Measurements from ENCODE around the gene AKAP17A. TPM values are rescaled to one million over a fixed set of nuclear protein-coding genes. Genes with fewer than 3 reads are reported as not detected.
A peak's percentile ranks its signal among the peaks of the same experiment; 100 is the strongest.

AKAP17A gene
- polyA plus RNA-seq, 3 donors from 2014 or later, result 13.3 to 50.1 (median 15.4) TPM

DNA sequence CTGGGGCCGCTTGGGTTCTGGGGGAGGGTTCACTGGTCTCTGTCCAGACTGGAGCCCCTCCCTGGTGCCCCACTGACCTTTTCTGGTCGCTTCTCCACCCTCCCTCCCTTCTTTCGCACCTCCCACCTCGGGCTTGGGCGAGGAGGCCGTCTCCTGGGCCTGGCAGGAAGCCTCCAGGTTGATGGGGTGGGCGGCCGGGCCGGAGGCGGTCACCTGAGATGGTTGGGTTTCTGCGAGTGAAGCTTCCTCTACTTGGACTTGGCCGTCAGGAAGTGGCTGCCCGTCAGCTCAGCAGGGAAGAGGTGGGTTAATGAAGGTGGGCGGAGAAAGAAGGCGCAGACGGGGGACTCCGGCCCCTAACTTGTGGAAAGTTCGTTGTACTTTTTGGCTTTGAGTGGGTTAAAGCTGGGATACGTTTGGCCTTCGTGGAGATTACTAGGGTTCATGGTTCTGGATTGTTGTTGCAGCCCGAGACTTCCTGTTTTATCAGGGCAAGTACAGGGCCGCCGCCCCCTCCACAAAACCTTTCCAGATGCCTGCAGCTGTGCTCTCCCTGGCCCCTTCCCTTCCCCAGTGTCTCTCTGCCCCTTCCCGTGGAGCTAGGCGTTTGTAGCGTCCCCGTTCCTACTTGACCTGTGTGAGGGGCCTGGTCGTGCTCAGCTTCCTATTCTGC is 1.2 kb downstream of the AKAP17A start:
- peaks cover 10 to 35% (median 10%) of the 10 kb centered on the region in 3 donors for H3K27me3 Mint-ChIP-seq (ENCODE audit: low read depth in 3 of 3)
- peaks cover 37 to 40% of the 10 kb centered on the region in 2 donors for H3K4me1 Mint-ChIP-seq
- H3K4me3 Mint-ChIP-seq, result peak overlapping the region; percentile 88 to 93 (median 91)
- no peaks in the 10 kb centered on the region for H3K9me3 Mint-ChIP-seq
- peak overlapping the region; percentile 89 to 97 (median 94) for H3K27ac Mint-ChIP-seq
- DNase-seq, result peak; percentile 42 to 56 (median 50)
- peaks cover 0 to 25% (median 6%) of the 10 kb centered on the region in 3 donors for H3K36me3 Mint-ChIP-seq

GRCh38 chrX:1593286-1594271 is 2.2 kb downstream of the AKAP17A start:
- DNase-seq, result no peak
- peaks cover 10 to 39% (median 10%) of the 10 kb centered on the region in 3 donors for H3K27me3 Mint-ChIP-seq (ENCODE audit: low read depth in 3 of 3)
- H3K9me3 Mint-ChIP-seq, result no peaks in the 10 kb centered on the region
- H3K27ac Mint-ChIP-seq, result peak overlapping the region; percentile 89 to 97 (median 94)
- H3K36me3 Mint-ChIP-seq, result peaks cover 0 to 31% (median 6%) of the 10 kb centered on the region in 3 donors
- peak overlapping the region; percentile 88 to 93 (median 91) for H3K4me3 Mint-ChIP-seq
- peaks cover 42 to 44% of the 10 kb centered on the region in 2 donors for H3K4me1 Mint-ChIP-seq

- H3K27ac Mint-ChIP-seq, result peak overlapping the region in 2 of 6 donors; percentile 31 to 53
- H3K4me1 Mint-ChIP-seq, result peaks cover 41 to 42% of the 10 kb centered on the region in 2 donors
- peak overlapping the region in 1 of 5 donors; percentile 49 for H3K4me3 Mint-ChIP-seq
- H3K9me3 Mint-ChIP-seq, result no peaks in the 10 kb centered on the region
- H3K36me3 Mint-ChIP-seq, result peaks cover 4 to 36% (median 6%) of the 10 kb centered on the region in 3 donors
- peaks cover 10 to 39% (median 12%) of the 10 kb centered on the region in 3 donors for H3K27me3 Mint-ChIP-seq (ENCODE audit: low read depth in 3 of 3)
- no peak for DNase-seq
These were observed 4.3 kb downstream of the AKAP17A start for GRCh38 chrX:1595711-1596060.

DNA sequence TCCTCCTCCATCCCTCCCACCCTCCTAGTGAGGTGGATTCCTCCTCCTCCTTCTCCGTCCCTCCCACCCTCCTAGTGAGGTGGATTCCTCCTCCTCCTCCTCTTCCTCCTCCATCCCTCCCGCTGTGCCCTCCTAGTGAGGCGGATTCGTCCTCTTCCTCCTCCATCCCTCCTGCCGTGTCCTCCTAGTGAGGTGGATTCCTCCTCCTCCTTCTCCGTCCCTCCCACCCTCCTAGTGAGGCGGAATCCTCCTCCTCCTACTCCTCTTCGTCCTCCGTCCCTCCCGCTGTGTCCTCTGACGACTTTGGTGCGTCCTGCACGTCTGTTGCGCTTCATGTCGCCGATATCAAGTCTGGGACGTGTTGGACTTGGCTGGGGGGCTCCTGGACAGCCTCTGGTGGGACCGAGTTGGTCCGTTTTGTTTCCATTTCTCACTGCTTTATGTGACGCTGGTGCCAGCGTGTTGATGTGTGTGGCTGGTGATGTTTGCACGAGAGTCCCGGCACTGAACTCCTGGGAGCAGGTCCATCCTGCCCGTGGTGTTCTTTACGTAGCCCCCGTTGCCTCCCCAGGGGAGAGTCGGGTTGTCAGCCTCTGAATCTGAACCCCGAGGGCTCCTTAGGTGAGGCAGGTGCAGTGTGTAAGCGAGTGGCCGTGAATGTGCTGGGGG is 5.4 kb downstream of the AKAP17A start:
- Mint-ChIP-seq H3K27ac (peak overlapping the region in 1 of 6 donors; percentile 5), H3K36me3 (peaks cover 8 to 40% (median 9%) of the 10 kb centered on the region in 3 donors), H3K9me3 (no peaks in the 10 kb centered on the region), H3K4me3 (no peak overlapping the region), H3K27me3 (ENCODE audit: low read depth in 3 of 3) (peaks cover 8 to 39% (median 11%) of the 10 kb centered on the region in 3 donors), H3K4me1 (peaks cover 39 to 41% of the 10 kb centered on the region in 2 donors)
- no peak for DNase-seq

GRCh38 chrX:1597345-1598020 is 6.1 kb downstream of the AKAP17A start:
- no peak overlapping the region for H3K4me3 Mint-ChIP-seq

DNA sequence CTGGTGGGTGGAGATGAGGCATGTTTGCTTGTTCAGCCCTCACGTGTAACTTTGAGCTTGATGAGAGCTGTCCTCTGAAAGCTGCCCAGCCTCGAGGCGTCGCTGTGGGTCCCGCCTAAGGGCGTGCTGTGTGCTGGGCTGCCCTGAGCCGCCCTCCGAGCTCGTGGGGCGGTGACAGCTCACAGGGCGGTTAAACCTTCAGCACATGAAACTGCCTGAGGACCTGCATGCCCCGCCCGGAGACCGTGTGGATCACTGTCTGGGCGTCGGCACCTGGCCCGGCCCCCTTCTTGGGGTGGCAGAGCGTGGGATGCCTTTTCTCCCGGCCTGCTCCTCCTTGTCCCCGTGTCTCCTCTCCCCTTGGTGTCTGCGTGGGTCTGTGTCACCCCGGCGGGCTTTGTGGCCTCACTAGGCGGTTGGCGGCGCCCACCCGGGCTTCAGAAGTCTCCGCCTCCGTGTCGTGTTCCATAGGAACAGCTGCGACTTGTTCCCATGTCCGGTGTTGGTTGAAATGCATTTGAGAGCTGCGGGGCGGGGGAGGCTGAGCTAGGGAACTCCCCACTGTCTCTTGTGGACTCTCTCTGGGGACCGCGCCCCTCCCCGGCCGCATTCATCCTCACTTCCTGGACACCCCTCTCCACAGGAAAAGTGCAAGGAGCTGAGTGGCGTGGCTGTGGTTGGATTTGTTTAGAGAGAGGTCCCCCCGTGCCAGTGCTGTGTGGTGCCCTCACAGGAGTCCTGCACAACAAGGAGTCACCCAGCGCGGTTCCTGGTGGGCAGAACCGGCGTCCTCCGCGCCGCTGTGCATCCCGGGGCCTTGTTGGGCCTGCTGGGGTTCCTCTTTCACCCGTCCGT is 6.8 kb downstream of the AKAP17A start:
- Mint-ChIP-seq H3K4me1 (peaks cover 29 to 31% of the 10 kb centered on the region in 2 donors), H3K27ac (peak overlapping the region in 2 of 6 donors; percentile 7 to 17), H3K36me3 (peaks cover 13 to 52% (median 16%) of the 10 kb centered on the region in 3 donors), H3K9me3 (no peaks in the 10 kb centered on the region), H3K27me3 (ENCODE audit: low read depth in 3 of 3) (peaks cover 4 to 30% (median 5%) of the 10 kb centered on the region in 3 donors), H3K4me3 (no peak overlapping the region)
- no peak for DNase-seq

More at GRCh38 chrX:1597345-1598020, 6.1 kb downstream of the AKAP17A start:
- Mint-ChIP-seq H3K36me3 (peaks cover 13 to 47% (median 14%) of the 10 kb centered on the region in 3 donors), H3K27me3 (ENCODE audit: low read depth in 3 of 3) (peaks cover 5 to 37% (median 9%) of the 10 kb centered on the region in 3 donors), H3K27ac (peak overlapping the region in 1 of 6 donors; percentile 5), H3K4me1 (peaks cover 36 to 39% of the 10 kb centered on the region in 2 donors), H3K9me3 (no peaks in the 10 kb centered on the region)
- no peak for DNase-seq

DNA sequence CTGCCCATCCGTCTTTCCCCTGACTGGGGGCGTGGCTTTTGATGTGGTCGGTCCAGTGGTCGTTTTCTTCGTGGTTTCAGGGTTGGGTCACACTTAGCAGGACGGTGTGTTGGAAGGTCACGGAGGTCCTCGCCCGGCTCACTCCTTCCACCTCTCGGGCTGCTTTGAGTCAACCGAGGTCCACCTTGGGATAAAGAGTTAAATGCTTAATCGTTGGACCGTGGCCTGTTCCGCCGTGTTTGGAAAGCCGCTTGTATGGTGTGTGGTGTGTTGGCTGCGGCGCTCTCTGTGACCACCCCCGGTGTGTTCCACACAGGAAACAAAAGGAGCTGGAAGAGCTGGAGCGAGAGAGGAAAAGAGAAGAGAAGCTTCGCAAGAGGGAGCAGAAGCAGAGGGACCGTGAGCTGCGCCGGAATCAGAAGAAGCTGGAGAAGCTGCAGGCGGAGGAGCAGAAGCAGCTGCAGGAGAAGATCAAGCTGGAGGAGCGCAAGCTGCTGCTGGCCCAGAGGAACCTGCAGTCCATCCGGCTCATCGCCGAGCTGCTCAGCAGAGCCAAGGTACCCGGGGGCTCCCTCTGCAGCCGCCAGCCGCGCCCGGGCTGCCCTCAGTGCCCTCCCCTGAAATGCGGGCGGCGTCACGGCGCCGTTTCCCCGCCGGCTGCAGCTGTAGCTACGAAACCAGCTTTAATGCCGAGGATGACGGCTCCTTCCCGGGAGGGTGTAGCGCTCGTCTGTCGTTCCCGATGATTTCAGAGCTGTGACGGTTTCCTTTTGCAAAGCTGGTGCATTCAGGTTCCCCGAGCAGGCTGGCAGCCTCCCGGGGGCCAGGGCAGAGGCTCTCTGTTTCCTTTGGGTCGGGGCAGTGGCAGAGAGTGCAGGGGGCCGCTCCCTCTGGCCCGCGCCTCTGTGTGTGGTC is 7.7 kb downstream of the AKAP17A start:
- no peak for DNase-seq
- H3K27me3 Mint-ChIP-seq (ENCODE audit: low read depth in 3 of 3), result peaks cover 4 to 31% (median 9%) of the 10 kb centered on the region in 3 donors
- peaks cover 21 to 24% of the 10 kb centered on the region in 2 donors for H3K4me1 Mint-ChIP-seq
- peak overlapping the region in 3 of 6 donors; percentile 17 to 31 (median 24) for H3K27ac Mint-ChIP-seq
- H3K4me3 Mint-ChIP-seq, result no peak overlapping the region
- H3K9me3 Mint-ChIP-seq, result no peaks in the 10 kb centered on the region
- peaks cover 16 to 49% (median 19%) of the 10 kb centered on the region in 3 donors for H3K36me3 Mint-ChIP-seq

DNA sequence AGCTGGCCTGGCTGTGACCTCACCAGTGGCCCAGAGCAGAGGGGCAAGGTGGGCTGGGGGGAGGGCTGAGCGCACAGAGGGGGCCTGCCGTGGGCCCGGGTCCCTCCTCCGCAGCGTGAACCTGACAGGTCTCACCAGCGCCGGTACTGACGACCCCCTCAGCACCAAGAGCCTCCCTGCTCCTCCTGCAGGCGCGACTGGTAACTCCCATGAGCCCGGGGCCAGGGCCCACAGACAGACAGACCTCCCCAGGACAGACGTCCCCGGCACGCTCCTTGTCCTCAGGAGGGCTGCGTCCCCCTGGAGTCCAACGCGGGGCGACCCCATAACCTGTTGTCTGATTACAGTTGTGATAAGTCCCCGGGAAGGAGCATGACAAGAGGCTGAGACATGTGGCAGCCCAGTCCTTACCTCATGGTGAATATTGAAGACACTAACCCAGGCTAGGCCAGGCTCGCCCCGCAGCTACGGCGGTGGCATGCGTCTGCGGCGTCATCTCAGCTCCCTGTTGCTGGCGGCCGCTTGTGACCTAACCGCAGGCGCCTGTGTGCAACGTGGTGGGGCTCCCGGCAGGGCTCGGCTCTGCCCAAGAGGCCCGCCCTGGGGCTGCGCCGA is 8.5 kb downstream of the AKAP17A start:
- peaks cover 6 to 30% (median 11%) of the 10 kb centered on the region in 3 donors for H3K27me3 Mint-ChIP-seq (ENCODE audit: low read depth in 3 of 3)
- H3K27ac Mint-ChIP-seq, result no peak overlapping the region
- no peaks in the 10 kb centered on the region for H3K9me3 Mint-ChIP-seq
- no peak overlapping the region for H3K4me3 Mint-ChIP-seq
- no peak for DNase-seq
- peaks cover 21 to 53% (median 26%) of the 10 kb centered on the region in 3 donors for H3K36me3 Mint-ChIP-seq
- peaks cover 20% of the 10 kb centered on the region in 2 donors for H3K4me1 Mint-ChIP-seq

DNA sequence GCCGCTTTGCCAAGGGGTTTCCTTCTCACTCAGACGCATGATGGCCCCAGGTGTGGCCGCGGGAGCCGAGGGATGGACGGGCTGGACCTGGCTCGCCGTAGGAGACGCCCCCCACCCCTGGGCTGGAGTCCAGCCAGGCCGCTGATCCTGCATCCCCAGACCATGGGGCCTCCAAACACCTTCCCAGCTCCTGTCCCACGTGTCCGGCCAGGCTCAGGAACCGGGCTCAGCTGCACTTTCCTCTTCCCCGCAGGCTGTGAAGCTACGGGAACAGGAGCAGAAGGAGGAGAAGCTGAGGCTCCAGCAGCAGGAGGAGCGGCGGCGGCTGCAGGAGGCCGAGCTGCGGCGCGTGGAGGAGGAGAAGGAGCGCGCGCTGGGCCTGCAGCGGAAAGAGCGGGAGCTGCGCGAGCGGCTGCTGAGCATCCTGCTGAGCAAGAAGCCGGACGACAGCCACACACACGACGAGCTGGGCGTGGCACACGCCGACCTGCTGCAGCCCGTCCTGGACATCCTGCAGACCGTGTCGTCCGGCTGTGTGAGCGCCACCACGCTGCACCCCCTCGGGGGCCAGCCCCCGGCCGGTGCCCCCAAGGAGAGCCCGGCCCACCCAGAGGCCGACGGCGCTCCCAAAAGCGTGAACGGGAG is 9.1 kb downstream of the AKAP17A start:
- Mint-ChIP-seq H3K36me3 (peaks cover 16 to 49% (median 26%) of the 10 kb centered on the region in 3 donors), H3K27ac (no peak overlapping the region), H3K27me3 (ENCODE audit: low read depth in 3 of 3) (peaks cover 6 to 33% (median 9%) of the 10 kb centered on the region in 3 donors), H3K4me1 (peaks cover 14 to 17% of the 10 kb centered on the region in 2 donors), H3K4me3 (no peak overlapping the region), H3K9me3 (no peaks in the 10 kb centered on the region)
- DNase-seq, result no peak

DNA sequence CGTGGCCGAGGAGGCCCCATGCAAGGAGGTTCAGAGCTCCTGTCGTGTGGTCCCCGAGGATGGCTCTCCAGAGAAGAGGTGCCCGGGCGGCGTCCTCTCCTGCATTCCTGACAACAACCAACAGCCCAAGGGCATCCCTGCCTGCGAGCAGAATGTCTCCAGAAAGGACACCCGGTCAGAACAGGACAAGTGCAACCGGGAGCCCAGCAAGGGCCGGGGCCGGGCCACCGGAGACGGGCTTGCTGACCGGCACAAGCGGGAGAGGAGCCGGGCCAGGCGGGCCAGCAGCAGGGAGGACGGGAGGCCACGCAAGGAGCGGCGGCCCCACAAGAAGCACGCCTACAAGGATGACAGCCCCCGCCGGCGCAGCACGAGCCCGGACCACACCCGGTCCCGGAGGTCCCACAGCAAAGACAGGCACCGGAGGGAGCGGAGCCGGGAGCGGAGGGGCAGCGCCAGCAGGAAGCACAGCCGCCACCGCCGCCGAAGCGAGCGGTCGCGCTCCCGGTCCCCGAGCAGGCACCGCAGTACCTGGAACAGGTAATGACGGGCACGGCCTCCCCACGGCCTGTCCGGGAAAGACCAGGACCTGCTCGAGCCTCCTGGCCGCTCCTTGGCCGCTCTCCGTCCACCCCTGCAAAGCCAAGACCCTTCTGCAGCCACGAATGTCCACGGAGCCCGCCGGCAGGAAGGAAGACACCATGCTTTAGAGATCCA is 9.8 kb downstream of the AKAP17A start:
- Mint-ChIP-seq H3K4me1 (peaks cover 9 to 12% of the 10 kb centered on the region in 2 donors), H3K4me3 (peak overlapping the region in 1 of 5 donors; percentile 24)
- no peak for DNase-seq

More for the DNA sequence above, 9.8 kb downstream of the AKAP17A start:
- Mint-ChIP-seq H3K27me3 (ENCODE audit: low read depth in 3 of 3) (peaks cover 6 to 34% (median 9%) of the 10 kb centered on the region in 3 donors), H3K27ac (no peak overlapping the region), H3K36me3 (peaks cover 16 to 45% (median 26%) of the 10 kb centered on the region in 3 donors), H3K9me3 (no peaks in the 10 kb centered on the region)
